ENCODE measurements around the gene ATP6V0B.

Gene ATP6V0B

DNA sequence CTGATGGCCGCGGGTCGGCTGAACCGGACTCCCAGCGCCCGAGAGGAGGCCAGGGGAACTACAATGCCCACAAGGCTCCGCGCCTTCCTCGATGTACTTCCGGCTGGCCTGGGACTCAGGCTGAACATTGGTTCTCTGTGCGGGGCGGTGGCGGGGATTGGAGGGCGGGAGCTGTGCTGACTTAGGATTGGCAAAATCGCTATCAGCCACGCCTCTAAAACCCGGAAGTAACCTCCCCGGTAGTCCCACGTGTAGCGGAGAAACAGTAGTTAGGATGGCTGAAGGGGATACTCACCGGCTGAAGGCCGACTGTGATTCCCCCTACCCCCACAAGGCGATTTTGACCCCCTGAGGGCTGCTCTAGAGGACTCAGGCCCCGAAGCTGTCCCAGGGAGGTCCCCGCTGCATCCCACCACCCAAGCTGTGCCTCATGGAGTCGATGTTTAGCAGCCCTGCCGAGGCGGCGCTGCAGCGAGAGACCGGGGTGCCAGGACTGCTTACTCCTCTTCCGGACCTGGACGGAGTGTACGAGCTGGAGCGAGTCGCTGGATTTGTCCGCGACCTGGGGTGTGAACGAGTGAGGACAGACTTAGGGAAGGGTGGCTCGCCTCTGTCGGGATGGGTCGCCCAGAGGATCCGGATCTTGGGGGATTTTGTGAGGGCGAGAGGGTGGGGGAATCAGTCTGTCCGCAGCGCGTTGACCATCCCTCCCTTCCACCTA is 4.9 kb upstream of the ATP6V0B start, which contains the start of gene DPH2:
Gene DPH2 (plus strand): TSS at position 265 of the 721 bp plus-strand sequence. CDS start 166 bp downstream, at position 431.
- peak; percentile 91 for DNase-seq (ENCODE audit: low spot score)

DNA sequence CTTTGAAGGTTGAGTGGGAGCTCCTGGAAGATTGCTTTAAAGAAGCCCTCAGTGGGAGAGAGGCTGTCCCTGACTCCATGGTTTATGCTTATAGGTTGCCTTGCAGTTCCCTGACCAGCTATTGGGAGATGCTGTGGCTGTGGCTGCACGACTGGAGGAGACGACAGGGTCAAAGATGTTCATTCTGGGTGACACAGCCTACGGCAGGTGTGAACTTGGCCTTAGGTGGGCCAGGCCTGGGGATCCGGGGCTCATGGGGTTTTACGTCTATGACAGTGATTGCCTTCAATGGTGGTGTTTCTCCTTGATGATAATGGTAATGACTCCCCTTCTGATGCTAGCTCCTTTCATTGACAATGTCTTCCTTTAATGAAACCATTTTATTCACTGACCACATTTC is 4.3 kb upstream of the ATP6V0B start:
- no peak for DNase-seq (ENCODE audit: low spot score)

DNA sequence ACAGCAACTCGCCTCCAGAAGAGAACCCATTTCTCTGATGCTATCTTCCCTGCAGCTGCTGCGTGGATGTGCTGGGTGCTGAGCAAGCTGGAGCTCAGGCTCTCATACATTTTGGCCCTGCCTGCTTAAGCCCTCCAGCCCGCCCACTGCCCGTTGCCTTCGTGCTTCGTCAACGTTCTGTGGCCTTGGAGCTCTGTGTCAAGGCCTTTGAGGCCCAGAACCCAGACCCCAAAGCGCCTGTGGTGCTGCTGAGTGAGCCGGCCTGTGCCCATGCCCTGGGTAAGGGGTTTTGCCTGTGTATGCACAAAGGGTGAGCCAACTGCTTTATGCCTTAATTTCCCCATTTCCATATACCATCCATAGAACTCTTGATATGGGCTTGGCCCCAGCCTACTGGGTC is 3.8 kb upstream of the ATP6V0B start:
- DNase-seq (ENCODE audit: low spot score), result no peak

DNA sequence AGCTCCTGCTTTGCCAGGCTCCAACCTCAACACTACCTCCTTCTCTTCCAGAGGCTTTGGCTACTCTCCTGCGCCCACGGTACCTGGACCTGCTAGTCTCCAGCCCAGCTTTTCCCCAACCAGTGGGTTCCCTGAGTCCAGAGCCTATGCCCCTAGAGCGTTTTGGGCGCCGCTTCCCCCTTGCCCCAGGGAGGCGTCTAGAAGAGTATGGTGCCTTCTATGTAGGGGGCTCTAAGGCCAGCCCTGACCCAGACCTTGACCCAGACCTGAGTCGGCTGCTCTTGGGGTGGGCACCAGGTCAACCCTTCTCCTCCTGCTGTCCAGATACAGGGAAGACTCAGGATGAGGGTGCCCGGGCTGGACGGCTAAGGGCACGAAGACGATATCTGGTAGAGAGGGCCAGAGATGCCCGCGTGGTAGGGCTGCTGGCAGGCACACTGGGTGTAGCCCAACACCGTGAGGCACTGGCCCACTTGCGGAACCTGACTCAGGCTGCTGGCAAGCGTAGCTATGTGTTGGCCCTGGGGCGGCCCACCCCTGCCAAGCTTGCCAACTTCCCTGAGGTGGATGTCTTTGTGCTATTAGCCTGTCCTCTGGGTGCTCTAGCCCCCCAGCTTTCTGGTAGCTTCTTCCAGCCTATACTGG is 3.3 kb upstream of the ATP6V0B start:
- no peak for DNase-seq (ENCODE audit: low spot score)

DNA sequence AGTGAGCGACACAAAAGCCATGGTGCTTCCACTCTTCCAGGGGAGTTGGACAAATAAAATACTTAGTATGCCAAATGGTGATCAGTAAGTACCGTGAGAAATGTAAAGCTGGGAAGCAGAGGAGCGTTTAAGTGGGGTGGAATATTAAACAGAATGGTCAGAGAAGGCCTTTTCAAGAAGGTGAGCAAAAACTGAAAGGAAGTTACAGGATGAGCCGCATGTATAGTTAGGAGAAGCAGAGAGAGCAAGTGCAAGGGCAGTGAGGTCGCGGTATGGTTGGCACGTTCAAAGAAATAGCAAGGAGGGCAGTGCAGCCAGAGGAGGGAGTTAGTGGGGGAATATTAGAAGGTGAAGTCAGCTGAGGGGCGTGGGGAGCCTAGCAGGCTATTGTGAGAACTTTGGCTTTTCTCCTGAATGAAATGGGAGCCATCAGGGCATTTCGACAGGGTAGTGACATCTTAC is 748 bp upstream of the ATP6V0B start:
- no peak for DNase-seq (ENCODE audit: low spot score)

DNA sequence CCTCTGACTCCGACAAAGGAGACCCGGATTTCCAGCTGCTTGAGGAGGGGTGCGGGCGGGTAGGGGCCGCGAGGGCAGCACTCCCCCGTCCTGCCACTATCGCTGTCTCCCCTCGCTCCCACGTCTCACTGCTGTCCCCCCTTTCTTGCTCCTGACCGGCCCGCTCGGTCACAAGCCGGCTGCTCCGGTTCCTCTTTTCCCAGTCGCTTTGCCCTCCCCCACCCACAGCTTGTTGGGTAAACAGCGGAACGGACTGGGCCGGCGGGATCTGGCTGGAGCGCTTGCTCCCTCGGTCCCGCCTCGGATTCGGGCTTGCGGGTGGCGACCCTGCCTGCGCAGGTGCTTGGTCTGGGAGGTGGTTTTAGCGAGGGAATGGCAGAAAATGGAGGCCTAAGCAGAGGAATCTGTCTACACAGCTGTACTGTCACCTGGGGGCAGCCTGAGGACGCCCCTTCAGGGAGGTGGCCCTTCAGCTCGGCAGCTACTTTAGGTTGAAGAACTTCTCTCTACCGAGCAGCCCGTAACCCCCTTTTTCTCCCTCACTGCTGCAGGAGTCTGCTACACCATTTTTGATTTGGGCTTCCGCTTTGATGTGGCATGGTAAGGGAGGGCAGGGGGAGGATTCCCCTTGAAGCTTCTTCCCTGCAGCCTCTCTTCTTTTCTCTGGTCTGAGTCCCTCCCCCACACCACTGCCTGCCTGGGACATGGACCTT is 645 bp downstream of the ATP6V0B start:
- DNase-seq (ENCODE audit: low spot score), result peak; percentile 44

DNA sequence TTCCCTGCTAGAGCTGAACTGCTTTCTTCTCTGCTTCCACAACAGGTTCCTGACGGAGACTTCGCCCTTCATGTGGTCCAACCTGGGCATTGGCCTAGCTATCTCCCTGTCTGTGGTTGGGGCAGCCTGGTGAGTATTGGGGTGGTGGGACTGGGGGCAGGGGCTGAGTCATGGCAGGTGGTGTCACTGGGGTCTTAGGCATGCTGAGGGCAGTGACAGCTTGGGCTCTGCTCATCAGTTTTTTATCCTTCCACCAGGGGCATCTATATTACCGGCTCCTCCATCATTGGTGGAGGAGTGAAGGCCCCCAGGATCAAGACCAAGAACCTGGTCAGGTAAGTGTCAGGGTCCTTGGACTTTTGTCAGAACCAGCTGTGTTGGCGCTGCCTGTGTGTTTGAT is 1.3 kb downstream of the ATP6V0B start:
- DNase-seq (ENCODE audit: low spot score), result no peak

DNA sequence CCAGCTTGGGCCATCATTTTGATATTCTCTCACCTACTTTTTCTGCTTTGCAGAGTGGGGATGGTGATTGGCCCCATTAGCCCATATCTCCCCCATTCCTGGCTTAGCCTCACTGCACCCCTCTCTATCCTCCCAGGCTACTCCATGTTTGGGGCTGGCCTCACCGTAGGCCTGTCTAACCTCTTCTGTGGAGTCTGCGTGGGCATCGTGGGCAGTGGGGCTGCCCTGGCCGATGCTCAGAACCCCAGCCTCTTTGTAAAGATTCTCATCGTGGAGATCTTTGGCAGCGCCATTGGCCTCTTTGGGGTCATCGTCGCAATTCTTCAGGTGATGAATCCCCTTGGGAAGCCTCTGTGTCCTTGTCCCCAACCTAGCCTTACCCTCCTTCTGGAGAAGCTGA is 2.1 kb downstream of the ATP6V0B start:
- DNase-seq (ENCODE audit: low spot score), result no peak

DNA sequence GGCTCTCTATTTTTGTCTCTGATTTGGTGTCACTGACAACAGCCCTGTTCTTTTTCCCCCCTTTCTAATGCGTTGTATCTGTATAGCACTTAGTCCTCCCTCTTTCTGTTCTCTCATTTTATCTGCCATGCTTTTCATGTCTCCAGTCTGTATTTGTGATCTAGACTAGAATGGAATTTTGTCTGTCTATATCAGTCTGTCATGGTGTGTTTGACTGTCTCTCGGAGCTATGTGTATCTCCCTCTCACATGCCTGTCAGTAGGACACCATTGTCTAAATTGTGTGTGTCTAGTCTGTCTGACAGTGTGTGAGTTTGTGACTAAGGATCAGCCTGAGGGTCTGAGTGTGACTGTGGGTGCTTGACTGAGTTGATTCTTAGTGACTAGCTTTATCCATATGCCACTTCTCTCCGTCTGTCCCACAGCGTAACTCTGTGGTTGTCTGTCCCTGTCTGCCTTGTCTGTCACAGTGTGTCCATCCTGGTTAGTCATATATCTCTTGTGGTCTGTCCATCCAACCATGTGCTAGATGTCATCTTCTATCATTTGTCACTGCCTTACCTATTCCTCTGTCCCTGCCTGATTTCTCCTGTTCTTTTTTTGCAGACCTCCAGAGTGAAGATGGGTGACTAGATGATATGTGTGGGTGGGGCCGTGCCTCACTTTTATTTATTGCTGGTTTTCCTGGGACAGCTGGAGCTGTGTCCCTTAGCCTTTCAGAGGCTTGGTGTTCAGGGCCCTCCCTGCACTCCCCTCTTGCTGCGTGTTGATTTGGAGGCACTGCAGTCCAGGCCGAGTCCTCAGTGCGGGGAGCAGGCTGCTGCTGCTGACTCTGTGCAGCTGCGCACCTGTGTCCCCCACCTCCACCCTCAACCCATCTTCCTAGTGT is 2.9 kb downstream of the ATP6V0B start:
- DNase-seq (ENCODE audit: low spot score), result no peak

DNA sequence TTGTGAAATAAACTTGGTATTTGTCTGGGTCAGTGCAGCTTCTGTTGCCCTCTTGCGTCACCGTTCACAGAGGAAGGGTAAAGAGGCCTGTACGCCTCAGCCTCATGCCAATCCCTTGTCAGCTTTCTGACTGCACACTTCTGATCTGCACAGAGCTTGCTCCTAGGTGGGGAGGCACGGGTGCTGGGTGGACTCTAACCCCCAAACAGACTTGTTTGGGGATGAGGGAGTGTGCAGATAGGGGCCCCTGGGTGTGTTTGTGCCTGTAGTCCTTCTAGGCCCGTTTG is 3.4 kb downstream of the ATP6V0B start:
- DNase-seq (ENCODE audit: low spot score), result no peak

DNA sequence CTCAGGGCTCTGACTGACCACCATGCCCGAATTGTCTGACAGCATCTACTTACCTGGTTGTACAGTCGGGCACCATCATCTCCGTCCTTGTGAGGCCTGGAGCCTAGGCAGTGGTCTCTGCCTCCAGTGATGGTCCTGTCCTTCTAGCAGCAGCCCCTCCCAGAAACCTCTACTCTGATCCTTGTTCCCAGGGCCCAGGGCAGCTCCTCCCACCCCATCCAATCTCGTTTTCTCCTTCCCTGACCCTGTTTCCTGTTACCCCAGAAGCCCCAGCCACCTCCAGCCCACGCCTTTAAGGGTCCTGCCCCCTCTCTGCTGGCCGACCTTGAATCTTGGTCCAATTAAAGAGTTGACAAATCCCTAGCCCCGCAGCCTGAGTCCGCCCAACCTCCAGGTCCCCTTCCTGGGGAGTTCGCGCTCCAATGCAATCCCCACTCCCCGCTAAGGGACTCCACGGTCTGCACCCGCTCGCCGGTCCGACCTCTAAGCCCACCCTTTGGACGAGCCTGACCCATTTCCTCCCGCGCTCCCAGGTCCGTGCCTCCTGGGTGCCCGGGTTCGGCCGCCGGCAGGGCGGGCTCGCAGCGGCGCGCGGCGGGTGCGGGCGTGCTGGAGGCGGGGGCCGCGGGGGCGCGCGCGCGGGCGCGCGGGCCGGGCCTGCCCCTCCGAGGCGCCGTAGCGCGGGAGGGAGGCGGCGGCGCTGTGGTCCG is 3.9 kb downstream of the ATP6V0B start, which contains the start of gene B4GALT2:
Gene B4GALT2 (plus strand): TSS at position 660 of the 710 bp plus-strand sequence. CDS start 1,951 bp downstream, outside the sequence.
- DNase-seq (ENCODE audit: low spot score), result peak; percentile 29

DNA sequence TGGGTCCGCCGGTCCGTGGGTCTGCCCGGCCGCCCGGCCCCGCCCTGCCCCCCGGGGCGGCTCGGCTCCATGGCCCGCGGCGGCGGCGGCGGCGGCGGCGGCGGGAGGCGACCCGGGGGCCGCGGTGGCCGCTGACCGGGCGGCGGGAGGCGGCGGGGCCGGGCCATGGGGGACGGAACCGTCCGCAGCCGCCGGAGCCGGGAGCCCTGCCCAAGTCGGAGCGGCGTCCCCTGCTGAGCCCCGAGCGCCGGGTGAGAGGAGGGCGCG is 4.4 kb downstream of the ATP6V0B start:
- no peak for DNase-seq (ENCODE audit: low spot score)

DNA sequence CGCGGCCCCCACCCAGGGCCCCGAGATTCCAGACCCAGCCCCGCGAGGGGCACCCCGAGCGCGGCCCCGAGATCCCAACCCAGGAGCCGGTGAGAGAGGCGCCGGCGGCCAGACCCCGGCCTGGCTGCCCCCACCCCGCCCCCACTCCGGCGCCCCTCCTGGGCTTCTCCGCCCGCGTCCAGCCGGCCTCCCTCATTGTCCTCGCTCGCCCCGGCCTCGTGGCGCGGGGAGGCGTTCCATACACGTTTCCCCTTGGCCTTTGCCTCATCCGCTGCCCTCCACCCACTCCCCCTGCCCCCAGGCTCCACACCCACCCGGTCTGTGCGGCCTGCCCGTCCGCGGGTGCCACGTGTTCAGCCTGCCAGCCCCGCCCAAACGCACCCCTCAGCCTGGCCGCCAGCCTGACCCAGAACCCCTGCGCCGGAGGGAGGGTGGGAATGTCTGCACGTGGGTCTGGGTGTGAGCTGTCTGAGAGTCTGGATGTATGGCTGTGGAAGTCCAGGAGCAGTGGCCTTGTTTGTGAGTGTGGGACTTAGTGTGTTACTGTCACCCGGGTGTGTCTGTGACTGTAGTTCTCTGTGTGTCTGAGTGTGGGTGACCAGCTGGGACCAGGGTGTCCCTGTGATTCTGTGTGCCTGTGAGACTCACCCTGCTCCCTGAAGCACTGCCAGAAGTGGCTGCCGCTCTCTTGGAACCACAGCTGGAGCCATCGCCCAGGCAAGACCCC is 4.9 kb downstream of the ATP6V0B start:
- DNase-seq (ENCODE audit: low spot score), result peak; percentile 27

DNA sequence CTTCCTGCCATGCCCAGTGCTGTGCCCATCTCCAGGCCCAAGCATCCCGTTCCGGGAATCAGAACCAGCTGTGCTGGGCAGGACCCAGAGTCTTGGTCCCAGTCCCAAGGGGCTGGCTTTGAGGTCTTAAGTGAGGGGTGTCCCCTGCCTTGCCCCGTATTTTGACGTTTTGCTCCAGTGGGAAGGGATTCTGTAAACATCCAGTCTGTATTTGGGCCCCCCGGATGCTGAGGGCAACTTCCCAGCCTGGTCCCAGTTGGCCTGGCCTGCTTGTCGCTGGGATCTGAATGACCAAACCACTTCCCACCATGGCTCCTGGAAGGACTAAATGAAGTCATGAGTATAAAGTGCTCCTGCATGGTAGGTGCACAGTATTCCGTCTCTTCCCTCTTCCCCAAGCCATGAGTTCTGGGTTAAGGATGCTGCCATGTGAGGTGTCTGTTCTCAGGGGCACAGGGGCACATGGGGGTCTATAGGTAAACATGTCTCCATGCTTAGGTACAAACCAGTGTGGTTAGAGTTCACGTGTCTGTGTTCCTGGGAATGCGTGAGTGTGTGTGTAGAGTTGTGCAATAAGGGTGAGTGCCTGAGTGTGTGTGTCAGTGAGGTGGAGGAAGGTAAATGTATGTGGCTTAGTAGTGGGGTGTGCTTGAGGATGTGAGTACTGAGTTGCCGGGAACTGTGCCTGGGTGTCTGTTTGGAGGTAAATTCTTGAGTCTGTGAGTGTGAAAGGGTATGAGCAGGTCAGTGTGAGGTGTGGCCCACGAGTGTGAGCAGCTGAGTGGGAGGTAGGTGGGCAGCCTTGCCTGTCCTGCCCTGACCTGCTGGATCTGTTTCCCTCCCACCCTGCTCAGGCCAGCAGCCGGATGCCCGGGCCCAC is 5.7 kb downstream of the ATP6V0B start:
- DNase-seq (ENCODE audit: low spot score), result no peak

DNA sequence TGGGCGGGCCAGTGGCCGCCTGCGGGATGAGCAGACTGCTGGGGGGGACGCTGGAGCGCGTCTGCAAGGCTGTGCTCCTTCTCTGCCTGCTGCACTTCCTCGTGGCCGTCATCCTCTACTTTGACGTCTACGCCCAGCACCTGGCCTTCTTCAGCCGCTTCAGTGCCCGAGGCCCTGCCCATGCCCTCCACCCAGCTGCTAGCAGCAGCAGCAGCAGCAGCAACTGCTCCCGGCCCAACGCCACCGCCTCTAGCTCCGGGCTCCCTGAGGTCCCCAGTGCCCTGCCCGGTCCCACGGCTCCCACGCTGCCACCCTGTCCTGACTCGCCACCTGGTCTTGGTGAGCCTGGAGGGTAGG is 6.4 kb downstream of the ATP6V0B start:
- DNase-seq (ENCODE audit: low spot score), result no peak

DNA sequence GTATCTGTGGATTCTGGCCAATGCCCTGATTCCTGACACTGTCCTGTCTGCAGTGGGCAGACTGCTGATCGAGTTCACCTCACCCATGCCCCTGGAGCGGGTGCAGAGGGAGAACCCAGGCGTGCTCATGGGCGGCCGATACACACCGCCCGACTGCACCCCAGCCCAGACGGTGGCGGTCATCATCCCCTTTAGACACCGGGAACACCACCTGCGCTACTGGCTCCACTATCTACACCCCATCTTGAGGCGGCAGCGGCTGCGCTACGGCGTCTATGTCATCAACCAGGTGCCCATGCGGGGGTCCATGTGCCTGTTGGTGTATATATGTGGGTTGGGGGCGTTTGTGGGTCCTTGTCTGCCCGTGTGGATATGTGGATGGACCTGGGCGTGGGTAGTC is 6.9 kb downstream of the ATP6V0B start:
- DNase-seq (ENCODE audit: low spot score), result no peak

DNA sequence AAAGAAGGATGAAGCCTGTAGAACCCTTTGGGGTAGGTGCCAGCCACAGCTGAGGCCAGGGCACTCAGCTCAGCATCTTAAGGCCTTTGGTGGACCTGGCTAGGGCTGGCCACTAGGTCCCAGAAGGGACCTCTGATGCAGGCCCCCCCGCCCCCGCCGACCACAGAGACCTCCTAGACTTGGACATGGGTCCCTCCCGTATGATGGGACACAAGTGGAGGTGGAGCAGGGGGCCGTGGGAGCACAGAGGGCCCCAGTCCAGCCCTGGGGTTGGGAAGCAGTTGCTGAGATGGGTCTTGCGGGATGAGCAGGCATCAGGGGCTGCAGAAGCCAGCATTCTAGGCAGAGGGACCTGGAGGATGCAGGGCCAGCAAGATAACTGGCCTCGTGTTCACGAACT is 7.5 kb downstream of the ATP6V0B start:
- no peak for DNase-seq (ENCODE audit: low spot score)

DNA sequence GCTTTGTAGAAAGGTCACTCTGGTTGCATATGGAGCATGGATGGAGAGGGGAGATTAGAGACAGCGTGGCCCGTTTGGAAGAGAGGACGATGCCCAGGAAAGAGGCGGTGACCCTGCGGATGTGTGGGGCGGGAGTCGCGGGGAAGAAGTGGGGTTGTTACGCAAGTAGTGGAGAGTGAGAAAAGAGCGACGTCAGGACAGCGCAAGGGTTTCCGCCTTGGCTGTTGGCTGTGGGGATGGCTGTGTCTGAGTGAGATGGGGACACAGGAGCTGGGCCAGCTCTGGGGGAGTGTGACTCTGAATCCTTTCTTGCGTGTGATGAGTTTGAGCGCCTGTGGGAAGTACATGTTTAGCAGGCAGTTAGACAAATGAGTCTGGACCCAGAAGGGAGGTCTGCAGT is 8.0 kb downstream of the ATP6V0B start:
- DNase-seq (ENCODE audit: low spot score), result no peak

DNA sequence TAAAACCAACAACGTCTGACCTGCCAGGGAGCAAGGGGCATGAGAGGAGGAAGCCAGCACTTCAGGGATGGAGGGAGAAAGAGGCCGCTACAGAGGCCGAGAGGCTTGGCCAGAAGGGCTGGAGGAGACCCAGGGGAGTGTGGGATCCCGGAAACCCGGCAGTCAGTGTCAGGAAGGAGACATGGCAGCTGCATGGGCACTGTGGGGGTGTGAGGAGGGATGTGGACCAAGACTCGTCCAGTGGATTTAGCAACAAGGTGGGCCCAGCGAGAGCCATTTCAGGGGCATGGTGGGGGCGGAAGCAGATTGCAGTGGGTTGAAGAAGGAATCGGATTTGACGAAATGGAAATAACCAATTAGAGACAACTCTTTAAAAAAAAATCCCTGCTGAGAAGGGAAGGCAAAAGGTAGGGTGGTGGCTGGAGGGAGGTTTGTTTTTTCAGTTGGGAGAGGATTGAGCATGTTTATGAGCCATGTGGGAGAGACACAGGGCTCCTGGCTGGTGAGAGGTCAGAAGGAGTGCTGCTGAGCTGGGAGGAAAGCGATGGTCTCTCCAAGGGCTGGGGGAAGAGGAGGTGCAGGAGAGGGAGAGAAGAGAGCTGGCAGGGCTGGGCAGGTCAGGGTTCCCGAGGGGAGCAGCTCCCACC is 8.6 kb downstream of the ATP6V0B start:
- no peak for DNase-seq (ENCODE audit: low spot score)

DNA sequence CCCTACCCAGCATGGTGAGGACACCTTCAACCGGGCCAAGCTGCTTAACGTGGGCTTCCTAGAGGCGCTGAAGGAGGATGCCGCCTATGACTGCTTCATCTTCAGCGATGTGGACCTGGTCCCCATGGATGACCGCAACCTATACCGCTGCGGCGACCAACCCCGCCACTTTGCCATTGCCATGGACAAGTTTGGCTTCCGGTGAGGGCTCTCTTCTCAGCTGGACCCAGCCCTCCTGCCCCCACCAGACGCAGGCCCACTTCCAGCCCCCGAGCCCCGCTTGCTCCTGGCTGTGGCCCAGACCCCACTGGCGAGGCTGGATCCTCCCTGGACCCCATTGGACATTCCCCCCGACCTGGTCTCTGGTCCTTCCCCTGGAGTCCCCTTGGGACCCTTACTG is 10.1 kb downstream of the ATP6V0B start:
- DNase-seq (ENCODE audit: low spot score), result no peak
